Lower lobe of right lung (tissue), 2 donors: Measurements from ENCODE around the gene HDGFL1. TPM values are rescaled to one million over a fixed set of nuclear protein-coding genes. Genes with fewer than 3 reads are reported as not detected.

ENCODE experiments used
- ATAC-seq, 2 donors: fragments of 200-7000 bp; cut with Tn5 transposase; one replicate each; pipeline ENCODE4 v1.9.1; 2020 to 2022; ENCODE audit warnings: mild to moderate bottlenecking in 2 of 2, moderate library complexity in 2 of 2
- DNase-seq: peaks from one replicate; pipeline ENCODE4 v3.0.0-alpha.2; 2020
- H3K27ac ChIP-seq: fragments of 200-600 bp; one replicate; pipeline ENCODE4 v1.8.0; 2022
- H3K27me3 ChIP-seq: fragments of 200-600 bp; one replicate; pipeline ENCODE4 v1.8.0; 2022; ENCODE audit warnings: low read depth
- H3K36me3 ChIP-seq: fragments of 200-600 bp; one replicate; pipeline ENCODE4 v1.8.0; 2022; ENCODE audit warnings: mild to moderate bottlenecking
- H3K4me1 ChIP-seq: fragments of 200-600 bp; one replicate; pipeline ENCODE4 v1.8.0; 2022
- H3K4me3 ChIP-seq: fragments of 200-600 bp; one replicate; pipeline ENCODE4 v1.8.0; 2022; ENCODE audit warnings: mild to moderate bottlenecking
- H3K9me3 ChIP-seq: fragments of 200-600 bp; one replicate; pipeline ENCODE4 v1.8.0; 2022
- CTCF ChIP-seq: fragments of 200-600 bp; IDR thresholded peaks from one replicate; pipeline ENCODE4 v1.8.0; 2022; ENCODE audit warnings: antibody characterized with exemption, mild to moderate bottlenecking
- intact Hi-C: fragments of 100-400 bp; cut with DNase I; formaldehyde crosslinking; loops from one replicate; pipeline ENCODE4 v1.11.0; 2022
- total RNA-seq: library from RNA; stranded (reverse); fragmentation: NEBNext Ultra II Directional; extraction: Animal tissue kit (Norgen Biotek cat#: 25700); gene quantifications from one replicate; pipeline ENCODE4 v1.2.1, GENCODE V29; 2021
- donor health status: DM: no; HTN: yes; CAD: no; lungs with severe emphysema.

The HDGFL1 gene
- total RNA-seq, 1 donor from 2014 or later: not detected

GRCh38 chr6:22557007-22557406 lies 12.4 kb upstream of the HDGFL1 start:
- intact Hi-C loops: no loop called here
- Histone ChIP-seq H3K9me3 (no peaks in the 10 kb centered on the region), H3K27me3 (no peaks in the 10 kb centered on the region), H3K4me1 (no peaks in the 10 kb centered on the region), H3K27ac (no peak overlapping the region), H3K4me3 (no peak overlapping the region), H3K36me3 (no peaks in the 10 kb centered on the region)
- TF ChIP-seq CTCF: no peak
- no peak for ATAC-seq
- no peak for DNase-seq

- Histone ChIP-seq H3K27me3 (no peaks in the 10 kb centered on the region), H3K4me1 (no peaks in the 10 kb centered on the region), H3K27ac (no peak overlapping the region), H3K4me3 (no peak overlapping the region), H3K9me3 (no peaks in the 10 kb centered on the region), H3K36me3 (no peaks in the 10 kb centered on the region)
- ATAC-seq (no peak), DNase-seq (no peak)
- intact Hi-C loops: no loop called here
- no peak for TF ChIP-seq CTCF
Measured at GRCh38 chr6:22558288-22558882, 11.0 kb upstream of the HDGFL1 start.

GRCh38 chr6:22568854-22569253 lies 512 bp upstream of the HDGFL1 start:
- H3K36me3 ChIP-seq: no peaks in the 10 kb centered on the region
- DNase-seq (no peak), ATAC-seq (no peak)
- H3K4me3 ChIP-seq: no peak overlapping the region
- H3K27ac ChIP-seq: no peak overlapping the region
- no peak for TF ChIP-seq CTCF
- no peaks in the 10 kb centered on the region for H3K9me3 ChIP-seq
- H3K27me3 ChIP-seq: no peaks in the 10 kb centered on the region
- intact Hi-C loops: no loop called here
- no peaks in the 10 kb centered on the region for H3K4me1 ChIP-seq

- H3K27me3 ChIP-seq: no peaks in the 10 kb centered on the region
- no peak overlapping the region for H3K4me3 ChIP-seq
- peak in 1 of 2 donors; percentile 39 for ATAC-seq
- H3K27ac ChIP-seq: no peak overlapping the region
- no peaks in the 10 kb centered on the region for H3K4me1 ChIP-seq
- peak; percentile 31 for DNase-seq
- TF ChIP-seq CTCF: no peak
- no peaks in the 10 kb centered on the region for H3K9me3 ChIP-seq
- intact Hi-C loops: no loop called here
- H3K36me3 ChIP-seq: no peaks in the 10 kb centered on the region
Measured at GRCh38 chr6:22570185-22570551, 802 bp downstream of the HDGFL1 start.

- Histone ChIP-seq H3K4me3 (no peak overlapping the region), H3K36me3 (no peaks in the 10 kb centered on the region), H3K4me1 (no peaks in the 10 kb centered on the region), H3K27me3 (no peaks in the 10 kb centered on the region), H3K27ac (no peak overlapping the region), H3K9me3 (no peaks in the 10 kb centered on the region)
- intact Hi-C loops: no loop called here
- DNase-seq: no peak
- no peak for ATAC-seq
- TF ChIP-seq CTCF: no peak
Measured at GRCh38 chr6:22575190-22575589, 5.8 kb downstream of the HDGFL1 start.

- no peak for ATAC-seq
- no peaks in the 10 kb centered on the region for H3K9me3 ChIP-seq
- no peaks in the 10 kb centered on the region for H3K4me1 ChIP-seq
- no peak for TF ChIP-seq CTCF
- no peaks in the 10 kb centered on the region for H3K36me3 ChIP-seq
- H3K27ac ChIP-seq: no peak overlapping the region
- DNase-seq: no peak
- H3K27me3 ChIP-seq: no peaks in the 10 kb centered on the region
- H3K4me3 ChIP-seq: no peak overlapping the region
- intact Hi-C loops: no loop called here
Measured at GRCh38 chr6:22579439-22579838, 10.1 kb downstream of the HDGFL1 start.
